Heart right ventricle (tissue), 16 donors: Measurements from ENCODE around the gene MYCBP2. TPM values are rescaled to one million over a fixed set of nuclear protein-coding genes. Genes with fewer than 3 reads are reported as not detected.

Experiments used
- ATAC-seq, 8 donors: fragments of 200-7000 bp; cut with Tn5 transposase; one replicate each; pipeline ENCODE4 v1.9.1; 2020; ENCODE audit warnings: mild to moderate bottlenecking in 8 of 8, moderate library complexity in 8 of 8, moderate number of reproducible peaks in 1 of 8
- DNase-seq, 2 donors: peaks; one replicate each; pipeline ENCODE4 v3.0.0-alpha.2; 2020
- H3K27ac ChIP-seq, 10 donors: fragments of 200-600 bp; sonication (generic) in 2 of 10; one replicate each; pipeline versions ENCODE4 v1.5.0 to v1.8.0; 2020 to 2022; ENCODE audit warnings: mild to moderate bottlenecking in 3 of 10
- H3K27me3 ChIP-seq, 7 donors: fragments of 200-600 bp; one replicate each; pipeline ENCODE4 v1.8.0; 2021 to 2022; ENCODE audit warnings: mild to moderate bottlenecking in 2 of 7
- H3K36me3 ChIP-seq, 9 donors: fragments of 200-600 bp; sonication (generic) in 1 of 9; one replicate each; pipeline versions ENCODE4 v1.5.0 to v1.8.0; 2020 to 2022; ENCODE audit warnings: mild to moderate bottlenecking in 2 of 9
- H3K4me1 ChIP-seq, 9 donors: fragments of 200-600 bp; sonication (generic) in 1 of 9; one replicate each; pipeline versions ENCODE4 v1.5.0 to v1.8.0; 2020 to 2022; ENCODE audit warnings: mild to moderate bottlenecking in 4 of 9
- H3K4me3 ChIP-seq, 10 donors: fragments of 200-600 bp; sonication (generic) in 2 of 10; one replicate each; pipeline versions ENCODE4 v1.5.0 to v1.8.0; 2020 to 2022; ENCODE audit warnings: mild to moderate bottlenecking in 7 of 10, moderate library complexity in 2 of 10
- H3K9me3 ChIP-seq, 11 donors: fragments of 200-600 bp in 10 of 11; sonication (generic) in 2 of 11; one replicate each; pipeline versions ENCODE4 v1.5.0 to v1.8.0; 2013 to 2022; ENCODE audit warnings: mild to moderate bottlenecking in 2 of 11, control low read depth in 1 of 11, moderate library complexity in 1 of 11
- CTCF ChIP-seq, 9 donors: fragments of 200-600 bp; sonication (generic) in 2 of 9; IDR thresholded peaks; one replicate each; pipeline versions ENCODE4 v1.5.0 to v1.8.0; 2021 to 2022; ENCODE audit warnings: antibody characterized with exemption in 9 of 9, mild to moderate bottlenecking in 5 of 9, moderate library complexity in 1 of 9
- whole genome bisulfite sequencing, 2 donors: extraction: QIAGEN DNeasy Blood & Tissue Kit; methylation state at CpG; one replicate each; pipeline ENCODE4 v1.1.7; 2013; ENCODE audit warnings: inconsistent platforms in 1 of 2; 5-methylcytosine and 5-hydroxymethylcytosine counted together
- intact Hi-C, 10 donors: fragments of 100-400 bp; cut with DNase I; formaldehyde crosslinking; loops; one replicate each; pipeline versions ENCODE4 v1.11.1 to v1.14.2; 2022
- polyA plus RNA-seq, 2 donors: library from polyadenylated mRNA; stranded (reverse); fragments of 200-250 nt; gene quantifications; one replicate each; pipeline ENCODE4 v1.2.3, GENCODE V29; 2013
- total RNA-seq, 10 donors: library from RNA; stranded (reverse); fragmentation: NEBNext Ultra II Directional in 3 of 10; extraction: Animal tissue kit (Norgen Biotek cat#: 25700) in 3 of 10; gene quantifications; one replicate each; pipeline versions ENCODE4 v1.2.1 to v1.2.4, GENCODE V29; 2021 to 2023
- donor health status: Arrhythmogenic right ventricular cardiomyopathy.
- donor health status: ischemic (EF 13 %, LVEDD 7.1; RV severe dilation, severe dysfunction).
- donor health status: healthy with polysubstance abuse.
- donor health status: DM: no; HTN: yes; CAD: no.
- donor health status: DM: no; HTN: no; CAD: no.
- donor health status: ischemic (EF 25% LVEDD 6.9; RV normal size, moderate dysfunction).
- donor health status: ischemic (EF 25% LVEDD 5.7; RV mildly dilated, moderate dysfunction).
- donor health status: healthy.
- donor health status: DM: yes; HTN: yes; CAD: no.
- donor health status: Ischemic cardiomyopathy.
- donor health status: ischemic (EF 35%, LVEDD 5.7; RV mildly dilated, moderate dysfunction).
- donor health status: nonischemic (EF 11% LVEDD 7.7; RV severe dilation, severe dysfunction).
- donor health status: DM: yes; HTN: yes; CAD: no.
- donor health status: PGD.
- donor health status: ischemic (EF 29% LVEDD 5.4; RV normal size, mild dysfunction).
- donor health status: nonischemic (EF 23%, LVEDD 6.1; RV moderate dilation, normal function).

MYCBP2 gene
- total and polyA plus RNA-seq, 12 donors: 18.6 to 70.7 (median 52.4) TPM

DNA sequence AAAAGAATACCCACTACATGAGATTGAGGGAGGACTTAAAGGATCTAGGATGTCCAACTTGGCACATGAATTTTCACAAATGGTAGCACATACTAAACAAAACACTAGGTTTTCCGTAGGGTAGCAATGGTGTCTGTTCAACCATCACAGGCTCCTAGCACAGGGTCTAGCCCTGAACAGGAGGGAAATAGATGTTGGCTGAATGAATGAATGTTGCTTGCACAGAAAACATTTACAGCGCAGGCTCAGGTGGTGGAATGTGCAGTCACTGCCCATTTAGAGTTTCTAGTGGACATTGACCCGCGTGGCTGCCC lies 1.9 kb upstream of the MYCBP2 start:
- no peak for ATAC-seq

DNA sequence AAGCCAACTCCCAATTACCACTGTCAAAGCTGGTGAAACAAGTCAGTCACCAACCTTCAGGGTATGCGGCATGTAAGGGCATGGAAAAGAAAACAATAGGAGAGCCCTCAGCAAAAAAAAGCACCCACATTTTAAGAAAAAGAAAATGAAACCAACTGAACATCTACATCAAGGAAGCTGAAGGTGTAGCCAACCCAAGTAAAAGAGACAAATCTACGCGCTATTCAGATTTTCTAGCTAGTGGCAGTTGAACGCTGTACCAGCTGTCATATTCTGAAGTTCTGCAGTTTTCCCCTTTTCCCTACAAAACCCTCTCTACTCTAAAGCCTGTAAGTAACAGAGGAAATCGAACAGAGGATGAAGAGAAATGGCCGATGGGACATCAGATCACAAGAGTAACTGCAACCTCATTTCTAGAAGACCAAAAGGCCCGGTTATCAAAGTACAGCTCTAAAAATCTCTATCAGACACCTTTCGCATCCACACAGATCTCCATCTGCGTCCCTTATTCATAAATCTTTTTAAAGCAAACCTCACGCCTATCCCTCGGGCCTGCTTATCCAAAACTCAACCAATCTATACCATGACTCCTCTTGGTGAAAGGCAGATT lies 1.4 kb downstream of the MYCBP2 start:
- Histone ChIP-seq H3K4me3 (peak overlapping the region; percentile 80 to 99 (median 92)), H3K27me3 (no peaks in the 10 kb centered on the region), H3K27ac (peak overlapping the region in 9 of 10 donors; percentile 3 to 95 (median 65)), H3K36me3 (no peaks in the 10 kb centered on the region), H3K4me1 (peaks cover 4 to 67% (median 59%) of the 10 kb centered on the region in 9 donors), H3K9me3 (no peaks in the 10 kb centered on the region)
- intact Hi-C loops: loop anchor here in 4 of 10 donors (5.0 to 10.0 kb wide), 4 partner anchors 43 to 298 kb away; partner anchors contain the start of gene FBXL3 (in 1 of the 4)
- DNase-seq: no peak
- ATAC-seq: no peak
- WGBS, 2 donors: 23 to 40% methylated on average over 11 of the region's 11 CpGs
- no peak for TF ChIP-seq CTCF (IDR thresholded peaks at IDR 0.05)

More for the DNA sequence above, 1.9 kb upstream of the MYCBP2 start:
- no peak for TF ChIP-seq CTCF (IDR thresholded peaks at IDR 0.05)
- peak overlapping the region; percentile 70 to 94 (median 87) for H3K27ac ChIP-seq
- DNase-seq: no peak
- H3K4me3 ChIP-seq: peak overlapping the region in 9 of 10 donors; percentile 68 to 97 (median 82)
- no peaks in the 10 kb centered on the region for H3K9me3 ChIP-seq
- H3K27me3 ChIP-seq: no peaks in the 10 kb centered on the region
- 2 to 4% methylated on average over 4 of the region's 4 CpGs for WGBS, 2 donors
- intact Hi-C loops: loop anchor here in 4 of 10 donors (5.0 to 10.0 kb wide), 4 partner anchors 46 to 301 kb away; partner anchors contain the start of gene FBXL3 (in 1 of the 4)
- H3K36me3 ChIP-seq: no peaks in the 10 kb centered on the region
- peaks cover 0 to 45% (median 34%) of the 10 kb centered on the region in 9 donors for H3K4me1 ChIP-seq

- 51 to 60% methylated on average over 1 of the region's 1 CpG for WGBS, 2 donors
- intact Hi-C loops: loop anchor here in 1 of 10 donors (10.0 kb wide), 1 partner anchor 151 kb away; no protein-coding TSS in a partner anchor
- H3K4me1 ChIP-seq: peaks cover 4 to 78% (median 58%) of the 10 kb centered on the region in 9 donors
- TF ChIP-seq CTCF (IDR thresholded peaks at IDR 0.05): no peak
- no peaks in the 10 kb centered on the region for H3K36me3 ChIP-seq
- ATAC-seq (no peak), DNase-seq (no peak)
- no peak overlapping the region for H3K27ac ChIP-seq
- H3K9me3 ChIP-seq: no peaks in the 10 kb centered on the region
- no peak overlapping the region for H3K4me3 ChIP-seq
- H3K27me3 ChIP-seq: no peaks in the 10 kb centered on the region
These were observed 3.0 kb downstream of the MYCBP2 start for GRCh38 chr13:77323858-77324257.

- Histone ChIP-seq H3K27ac (no peak overlapping the region), H3K4me3 (no peak overlapping the region), H3K36me3 (no peaks in the 10 kb centered on the region), H3K9me3 (no peaks in the 10 kb centered on the region), H3K27me3 (no peaks in the 10 kb centered on the region), H3K4me1 (peaks cover 4 to 75% (median 50%) of the 10 kb centered on the region in 9 donors)
- WGBS, 2 donors: 57 to 63% methylated on average over 2 of the region's 2 CpGs
- no peak for DNase-seq
- no peak for TF ChIP-seq CTCF (IDR thresholded peaks at IDR 0.05)
- intact Hi-C loops: no loop called here
- no peak for ATAC-seq
These were observed 7.4 kb downstream of the MYCBP2 start for GRCh38 chr13:77319536-77319935.
